H1 (cell line): ENCODE results near the gene MRPS27.

Source experiments
- CEBPB ChIP-seq: IDR thresholded peaks from 2 replicates; pipeline ENCODE4 v1.6.1; 2012; ENCODE audit warnings: low read depth, low read length
- CTCF ChIP-seq, 3 experiments: IDR thresholded peaks; 1 replicate in 2 of 3; 2 replicates in 1 of 3; pipeline versions ENCODE4 v1.5.1 to v1.6.1; 2011; ENCODE audit warnings: low read length in 3 of 3, mild to moderate bottlenecking in 3 of 3, inconsistent platforms in 2 of 3, low read depth in 1 of 3, moderate library complexity in 1 of 3; ENCODE audit not compliant: insufficient read depth in 1 of 3; ENCODE audit errors: control extremely low read depth in 1 of 3
- EGR1 ChIP-seq: IDR thresholded peaks from 2 replicates; pipeline ENCODE4 v1.6.1; 2011; ENCODE audit warnings: low read depth, low read length, borderline replicate concordance
- POLR2A ChIP-seq, 2 experiments: IDR thresholded peaks; 1 replicate in 1 of 2; 2 replicates in 1 of 2; pipeline ENCODE4 v1.6.1; 2011; ENCODE audit warnings: low read depth in 2 of 2, low read length in 2 of 2, mild to moderate bottlenecking in 2 of 2; ENCODE audit errors: control extremely low read depth in 1 of 2
- POU5F1 ChIP-seq: IDR thresholded peaks from 2 replicates; pipeline ENCODE4 v1.6.1; 2011; ENCODE audit warnings: low read depth, mild to moderate bottlenecking, low read length, moderate library complexity
- SP1 ChIP-seq: IDR thresholded peaks from 2 replicates; pipeline ENCODE4 v1.6.1; 2011; ENCODE audit warnings: low read depth, low read length

- no peak for TF ChIP-seq CTCF (IDR thresholded peaks at IDR 0.05; ENCODE audit: control extremely low read depth in 1 of 3, insufficient read depth in 1 of 3, low read depth in 1 of 3, low read length in 3 of 3)
- TF ChIP-seq CEBPB = no peak
- TF ChIP-seq SP1 = no peak
- TF ChIP-seq POLR2A (IDR thresholded peaks at IDR 0.05; ENCODE audit: control extremely low read depth in 1 of 2, low read depth in 2 of 2, low read length in 2 of 2) = no peak
- no peak for TF ChIP-seq EGR1
- no peak for TF ChIP-seq POU5F1
Observed at GRCh38 chr5:72290356-72291133, 29.5 kb downstream of the MRPS27 start.
